Amygdala (tissue), 56 donors: Measurements from ENCODE around the gene PTPRN2.
"Not testable (repeated sequence)": the region's sequence is repeated elsewhere in the genome, so short reads cannot be mapped to it uniquely, and the experiment has no call there.

Source experiments
- DNase-seq, 56 donors: peaks; one replicate each; lab custom pipeline; 2025; lab: John Stamatoyannopoulos, UW

PTPRN2 gene

DNA sequence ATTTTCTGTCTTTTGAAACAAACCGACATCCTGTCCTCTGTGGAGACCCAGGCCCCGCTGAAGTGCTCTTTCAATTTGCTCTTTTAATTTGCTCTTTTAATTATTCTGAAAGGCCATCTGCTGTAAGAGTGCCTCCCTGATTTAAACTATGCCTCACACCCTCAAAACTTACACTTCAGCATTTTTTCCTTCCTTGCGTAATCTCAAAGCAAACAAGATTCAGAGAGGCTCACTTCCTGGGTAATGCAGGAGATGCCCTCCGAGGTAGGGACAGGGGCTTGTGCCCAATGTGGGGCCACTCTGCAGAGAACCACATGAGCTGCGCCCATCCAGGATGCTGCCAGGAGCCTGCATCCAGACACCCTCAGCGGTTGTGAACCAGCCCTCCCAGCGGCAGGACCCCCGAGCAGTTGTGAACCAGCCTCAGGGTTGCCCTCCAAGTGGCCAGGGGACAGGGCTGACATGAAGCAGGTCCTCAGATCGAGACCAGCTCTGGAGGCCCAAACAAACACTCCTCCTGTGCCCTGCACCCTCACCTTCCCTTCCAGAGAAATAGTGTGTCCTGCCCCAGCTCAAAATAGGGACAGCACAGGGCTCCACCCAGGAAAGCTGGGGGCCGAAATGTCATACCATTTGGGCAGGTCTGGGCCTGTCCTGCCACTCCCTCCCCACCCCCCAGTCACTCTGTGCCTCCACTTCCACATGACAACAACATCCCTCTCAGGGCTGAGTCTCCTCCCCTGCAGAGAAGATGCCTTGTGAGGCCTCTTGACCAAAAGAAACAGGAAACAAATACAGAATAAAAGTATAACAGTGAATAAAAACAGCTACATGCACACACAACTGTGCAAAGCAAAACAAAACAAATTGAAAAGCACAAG is 190.4 kb downstream of the PTPRN2 start:
- DNase-seq, result no peak

DNA sequence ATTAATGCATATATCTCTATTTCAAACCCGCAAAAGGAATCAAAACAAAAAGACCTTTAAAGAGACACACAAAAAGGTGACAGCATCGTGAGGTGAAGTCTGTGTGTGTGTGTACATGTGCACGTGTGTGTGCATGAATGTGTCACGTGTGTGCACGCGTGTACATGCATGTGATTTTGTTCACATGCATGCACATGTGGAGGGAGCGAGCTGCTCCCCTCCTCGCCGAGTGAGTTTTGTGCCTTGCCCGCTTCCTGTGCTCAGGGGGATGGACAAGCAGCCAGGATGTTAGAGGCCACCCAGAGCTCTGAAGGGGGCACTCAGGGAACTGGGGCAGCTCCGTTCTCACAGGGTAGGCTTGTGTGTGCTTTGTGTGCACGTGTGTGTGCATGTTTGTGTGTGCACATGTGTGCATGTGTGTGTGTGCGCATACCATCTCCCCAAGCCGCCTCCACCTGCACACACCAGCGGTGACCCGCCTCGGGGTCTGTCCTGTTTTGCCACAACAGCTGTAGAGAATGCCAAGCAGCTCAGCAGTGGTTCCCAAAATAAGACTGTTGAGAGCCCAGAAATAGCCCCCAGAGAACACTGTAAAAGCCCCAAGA is 191.2 kb downstream of the PTPRN2 start:
- DNase-seq, result no peak

DNA sequence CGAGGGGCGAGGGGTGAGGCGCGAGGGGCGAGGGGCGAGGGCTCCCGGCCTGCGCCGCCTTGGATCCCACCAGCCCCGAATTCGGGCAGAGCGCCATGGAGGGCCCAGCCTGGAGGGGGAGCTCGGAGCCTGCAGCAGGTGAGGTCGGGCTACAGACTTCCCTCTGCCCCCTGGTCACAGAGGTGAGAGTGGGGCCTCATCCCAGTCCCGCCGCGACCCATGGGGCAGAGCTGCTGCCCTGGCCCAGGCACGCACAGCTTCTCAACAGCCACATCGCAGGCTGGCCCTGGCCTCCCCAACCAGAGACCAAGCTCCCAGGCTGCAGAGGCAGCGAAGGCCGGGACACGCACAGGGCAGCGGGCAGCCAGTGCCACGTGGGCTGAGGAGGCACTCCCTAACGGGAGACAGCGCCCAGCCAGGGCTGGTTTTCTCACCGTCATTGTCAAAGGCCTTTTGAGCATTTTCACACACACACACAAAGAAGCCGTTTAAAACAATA is 191.8 kb downstream of the PTPRN2 start:
- peak in 1 of 56 donors; percentile 3 for DNase-seq

DNA sequence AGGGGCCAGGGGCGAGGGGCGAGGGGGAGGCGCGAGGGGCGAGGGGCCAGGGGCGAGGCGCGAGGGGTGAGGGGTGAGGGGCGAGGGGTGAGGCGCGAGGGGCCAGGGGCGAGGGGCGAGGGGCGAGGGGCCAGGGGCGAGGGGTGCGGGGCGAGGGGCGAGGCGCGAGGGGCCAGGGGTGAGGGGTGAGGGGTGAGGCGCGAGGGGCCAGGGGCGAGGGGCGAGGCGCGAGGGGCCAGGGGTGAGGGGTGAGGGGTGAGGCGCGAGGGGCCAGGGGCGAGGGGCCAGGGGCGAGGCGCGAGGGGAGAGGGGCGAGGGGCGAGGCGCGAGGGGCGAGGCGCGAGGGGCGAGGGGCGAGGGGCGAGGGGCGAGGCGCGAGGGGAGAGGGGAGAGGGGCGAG is 192.3 kb downstream of the PTPRN2 start:
- DNase-seq, result no peak

DNA sequence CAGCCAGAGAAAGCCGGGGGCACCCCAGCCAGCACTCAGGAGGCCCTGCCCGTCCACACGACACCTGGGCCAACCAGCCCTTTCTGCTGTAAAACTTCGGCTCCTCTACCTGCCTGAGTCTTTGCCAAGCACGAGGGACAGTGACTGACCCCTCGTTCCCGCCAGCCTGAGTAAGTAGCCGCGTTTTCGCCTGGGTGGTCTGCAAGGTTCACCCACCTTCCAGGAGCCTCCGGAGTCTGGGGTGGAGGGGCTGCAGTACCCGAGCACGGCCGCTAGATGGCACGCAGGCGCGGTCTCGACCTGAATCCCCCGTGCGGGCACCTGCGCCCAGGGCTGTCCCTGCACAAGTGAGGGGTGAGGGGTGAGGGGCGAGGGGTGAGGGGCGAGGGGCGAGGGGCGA is 192.7 kb downstream of the PTPRN2 start:
- DNase-seq, result peak in 2 of 56 donors; percentile 12 to 39

DNA sequence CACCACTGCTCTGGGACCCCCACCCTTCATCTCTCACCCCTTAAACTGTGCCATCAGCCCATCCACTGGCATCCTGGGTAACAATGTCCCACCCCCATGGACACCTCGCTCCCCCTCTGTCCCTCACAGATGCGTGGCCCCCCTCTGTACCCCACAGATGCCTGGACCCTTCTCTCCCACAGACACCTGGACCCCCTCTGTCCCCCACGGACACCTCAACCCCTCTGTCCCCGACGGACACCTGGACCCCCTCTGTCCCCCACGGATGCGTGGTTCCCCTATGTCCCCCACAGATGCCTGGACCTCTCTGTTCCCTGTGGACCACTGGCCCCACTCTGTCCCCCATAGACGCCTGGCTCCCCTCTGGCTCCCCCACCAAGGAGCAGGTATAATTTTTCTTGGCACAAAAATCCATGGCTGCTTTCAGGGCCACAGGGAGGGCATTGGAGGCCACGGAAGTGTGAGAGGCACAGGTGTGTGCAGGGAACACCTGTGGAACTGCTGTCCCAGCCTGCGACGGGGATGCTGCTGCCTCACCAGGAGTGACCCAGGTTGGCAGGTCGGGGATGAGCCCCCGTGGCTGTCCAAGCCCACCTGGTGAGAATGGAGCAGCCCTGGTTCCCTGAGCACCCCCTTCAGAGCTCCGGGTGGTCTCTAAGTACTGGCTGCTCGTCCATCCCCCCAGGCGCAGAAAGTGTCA is 193.5 kb downstream of the PTPRN2 start:
- DNase-seq, result no peak

DNA sequence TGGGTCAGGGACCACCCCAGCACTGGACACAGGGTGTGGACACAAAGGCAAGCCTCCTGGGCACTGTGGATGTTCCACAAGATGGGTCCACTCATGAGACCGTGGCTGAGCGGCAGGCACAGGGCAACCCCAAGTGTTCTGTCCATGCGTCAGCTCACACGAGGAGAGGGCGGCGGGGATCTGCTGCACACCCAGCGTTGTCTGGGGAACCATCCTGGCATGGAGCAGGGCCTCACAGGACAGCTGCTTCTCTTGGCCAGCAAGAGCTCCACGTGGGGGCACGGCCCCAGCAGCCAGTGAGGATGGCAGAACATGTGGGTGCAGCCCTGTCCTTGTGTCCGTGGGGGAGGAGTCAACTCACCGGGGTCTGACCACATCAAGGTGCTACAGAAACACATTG is 195.4 kb downstream of the PTPRN2 start:
- no peak for DNase-seq

DNA sequence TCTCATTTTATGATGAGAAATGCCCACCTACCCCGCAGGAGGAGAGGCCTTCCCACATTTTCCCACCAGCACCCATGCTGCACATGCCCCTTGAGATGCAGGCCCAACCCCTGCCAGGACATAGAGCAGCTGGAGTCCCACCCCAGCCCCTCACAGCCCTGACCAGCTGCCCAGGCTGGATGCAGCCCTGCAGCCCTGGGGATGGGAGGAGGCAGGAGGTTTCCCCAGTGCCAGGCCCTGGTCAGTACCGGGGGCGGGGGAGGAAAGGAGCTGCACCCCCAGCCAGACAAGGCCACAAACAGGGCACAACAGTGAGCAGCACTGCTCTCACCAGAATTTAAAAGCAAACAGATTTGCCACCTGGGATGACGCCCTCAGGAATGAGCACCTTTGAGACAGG is 196.1 kb downstream of the PTPRN2 start:
- no peak for DNase-seq

DNA sequence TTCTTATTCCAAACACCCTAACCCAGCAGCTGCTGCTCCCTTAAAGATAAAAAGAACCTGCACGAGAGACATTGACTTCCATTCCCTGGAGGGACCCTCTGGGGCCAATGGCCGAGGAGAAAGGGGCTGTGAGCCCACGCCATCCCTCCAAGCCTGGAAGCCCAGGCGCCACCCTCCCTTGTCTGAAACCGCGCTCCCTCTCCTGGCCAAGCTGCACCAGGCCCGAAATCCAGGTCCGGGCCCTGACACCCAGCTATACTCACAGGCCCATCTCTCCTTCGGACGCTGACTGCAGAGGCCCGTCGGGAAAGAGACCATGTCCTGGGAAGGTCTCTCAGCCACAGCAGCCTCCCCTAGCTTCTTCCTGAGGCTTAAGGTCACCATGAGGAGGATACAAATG is 196.5 kb downstream of the PTPRN2 start:
- no peak for DNase-seq

DNA sequence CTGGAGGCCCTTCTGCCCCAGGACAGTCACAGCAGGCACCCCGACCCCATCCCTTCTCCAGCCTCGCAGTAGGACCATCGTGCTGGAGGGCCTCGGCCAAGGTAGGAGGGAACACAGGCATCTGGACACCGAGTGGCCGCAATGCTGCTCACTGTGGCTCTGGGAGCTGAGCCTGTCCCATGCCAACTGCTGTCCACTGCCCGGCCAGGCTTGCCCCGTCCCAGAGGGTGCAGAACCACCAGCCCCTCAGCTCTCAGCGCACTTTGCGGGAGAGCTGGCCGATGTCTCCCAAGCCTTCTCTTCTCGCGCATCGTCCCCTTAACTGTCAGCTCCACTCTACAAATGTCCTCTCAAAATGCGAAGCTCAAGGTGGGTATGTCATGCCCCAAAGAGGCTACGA is 197.2 kb downstream of the PTPRN2 start:
- no peak for DNase-seq

DNA sequence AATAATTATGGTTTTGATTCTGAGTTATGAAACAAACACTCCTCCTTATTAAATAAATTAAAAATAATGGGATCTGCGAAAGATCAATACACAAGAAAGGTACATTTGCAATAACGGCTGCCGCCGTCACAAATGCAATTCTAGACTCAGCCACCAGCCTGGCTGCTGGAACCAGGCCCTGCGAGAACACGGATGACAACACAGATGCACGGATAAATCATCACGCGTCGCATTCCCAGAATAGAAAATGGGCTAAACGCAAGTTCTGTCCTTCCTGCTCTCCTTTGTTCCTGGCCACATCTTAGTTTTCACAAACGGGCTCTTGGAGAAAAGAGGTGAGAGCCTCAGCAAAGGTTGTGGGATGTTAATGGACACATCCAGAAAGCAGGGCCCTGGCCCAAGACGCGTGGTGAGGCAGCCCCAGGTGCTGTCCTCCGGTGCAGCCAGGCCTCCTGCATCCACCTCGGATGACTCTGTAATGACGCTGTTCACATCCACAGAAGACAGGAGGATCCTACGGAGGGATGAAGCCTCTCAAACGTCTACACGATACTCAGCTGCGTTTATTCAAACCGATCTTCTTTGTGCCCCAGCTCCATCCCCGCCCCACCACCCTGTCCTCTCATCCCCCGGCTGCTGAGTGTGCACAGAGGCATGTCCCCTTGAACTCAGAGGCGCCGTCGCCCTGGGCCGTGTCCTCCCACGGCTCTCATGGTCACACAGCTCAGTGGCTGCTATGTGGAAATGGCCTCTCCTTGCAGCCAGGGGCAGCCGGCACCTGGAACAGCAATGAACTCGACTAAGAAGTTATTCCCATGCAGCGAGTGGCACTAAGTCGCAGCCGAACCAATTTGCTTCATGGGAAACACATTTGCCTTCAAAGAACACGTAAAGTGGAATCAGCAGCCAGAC is 197.9 kb downstream of the PTPRN2 start:
- no peak for DNase-seq

DNA sequence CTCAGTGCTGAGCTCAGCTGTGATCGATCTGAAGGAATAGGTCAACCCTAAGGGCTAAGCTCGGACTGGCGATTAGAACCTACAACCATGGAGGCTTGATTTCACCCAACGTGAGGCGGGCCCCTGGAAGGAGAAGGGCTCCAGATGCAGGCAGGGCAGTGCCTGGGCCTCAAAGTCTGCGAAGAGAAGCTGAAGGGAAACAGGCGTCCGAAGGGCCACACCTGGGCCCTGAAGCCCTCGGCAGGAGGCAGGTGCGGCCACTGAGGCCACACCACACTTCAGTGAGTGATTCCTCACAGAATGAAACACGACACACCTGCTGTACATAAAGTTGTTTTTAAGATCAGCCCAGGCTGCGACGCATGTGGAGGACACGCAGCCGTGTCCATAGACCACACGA is 198.7 kb downstream of the PTPRN2 start:
- DNase-seq, result no peak

DNA sequence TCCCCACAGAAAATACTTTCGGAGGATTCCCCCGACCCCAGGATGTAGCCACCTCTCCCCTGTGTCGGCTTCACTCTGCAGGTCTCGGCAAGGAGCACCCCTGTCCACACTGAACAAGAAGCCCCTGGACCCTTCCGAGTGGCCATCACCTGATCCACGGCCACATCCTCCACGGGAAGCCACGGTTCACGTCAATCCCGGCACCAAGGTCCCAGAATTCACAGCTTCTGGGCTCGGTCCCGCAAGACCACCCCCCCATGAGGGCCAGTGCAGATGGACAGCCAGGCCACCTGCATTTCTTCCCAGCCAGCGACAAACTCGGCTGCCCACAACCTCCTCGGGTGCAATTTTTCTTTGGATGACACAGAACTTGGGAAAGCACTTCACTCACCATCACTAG is 199.6 kb downstream of the PTPRN2 start:
- no peak for DNase-seq

DNA sequence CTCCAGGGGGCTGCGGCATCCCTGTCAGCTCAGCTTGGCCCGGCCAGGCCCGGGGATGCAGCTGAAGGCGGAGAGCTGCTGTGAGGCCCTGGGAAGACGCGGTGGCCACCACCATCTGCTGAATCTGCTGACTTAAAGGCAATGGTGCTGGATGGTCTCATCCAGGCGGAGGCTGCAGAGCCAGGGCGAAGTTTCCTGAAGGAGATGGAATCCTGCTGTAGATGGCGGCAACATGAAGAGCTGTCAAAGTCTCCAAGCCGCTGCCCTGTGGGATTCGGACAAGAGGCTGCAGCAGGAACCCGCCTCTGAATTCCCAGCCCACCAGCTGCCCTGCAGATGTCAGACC is 200.1 kb downstream of the PTPRN2 start:
- no peak for DNase-seq

DNA sequence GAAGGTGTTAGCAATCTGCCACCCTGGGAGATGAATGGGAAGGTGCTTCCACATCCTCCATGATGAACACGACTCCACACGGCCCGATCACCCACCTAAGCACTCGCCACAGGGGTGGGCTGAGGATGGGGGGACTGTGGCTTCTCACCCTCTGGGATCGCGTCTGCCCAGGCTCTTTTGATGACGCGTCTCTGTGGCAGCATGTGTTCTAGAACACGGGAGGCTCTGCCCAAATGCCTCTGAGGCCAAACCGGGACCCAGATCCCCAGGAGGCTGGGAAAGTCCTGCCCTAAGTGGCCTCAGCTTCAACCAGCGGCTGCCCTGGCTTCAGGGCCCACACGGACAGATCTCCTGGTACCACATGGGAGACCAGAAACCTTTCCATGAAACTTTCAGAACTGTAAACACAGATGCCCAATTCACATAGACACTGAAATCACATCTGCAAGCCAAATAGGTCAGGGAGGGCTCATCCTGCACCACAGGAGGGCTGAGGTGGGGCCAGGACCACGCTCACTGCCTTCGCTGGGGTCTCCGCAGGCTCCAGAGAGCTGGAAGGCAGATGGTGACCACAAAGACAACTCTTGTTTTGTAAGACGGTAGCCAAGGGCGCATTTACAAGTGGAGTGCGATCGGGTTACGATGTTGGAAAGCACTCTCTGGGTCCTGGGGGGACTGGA is 200.6 kb downstream of the PTPRN2 start:
- no peak for DNase-seq

DNA sequence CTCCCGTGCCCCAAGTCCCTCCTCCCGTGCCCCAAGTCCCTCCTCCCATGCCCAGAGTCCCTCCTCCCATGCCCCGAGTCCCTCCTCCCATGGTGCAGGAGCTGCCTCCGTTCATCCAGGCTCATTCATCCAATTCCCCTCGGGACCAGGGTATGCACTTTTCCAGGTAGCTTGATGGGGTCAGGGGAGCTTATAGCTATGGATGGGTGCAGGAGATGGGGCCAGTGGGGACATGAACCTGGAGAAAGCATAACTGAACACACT is 201.3 kb downstream of the PTPRN2 start:
- DNase-seq, result no peak

DNA sequence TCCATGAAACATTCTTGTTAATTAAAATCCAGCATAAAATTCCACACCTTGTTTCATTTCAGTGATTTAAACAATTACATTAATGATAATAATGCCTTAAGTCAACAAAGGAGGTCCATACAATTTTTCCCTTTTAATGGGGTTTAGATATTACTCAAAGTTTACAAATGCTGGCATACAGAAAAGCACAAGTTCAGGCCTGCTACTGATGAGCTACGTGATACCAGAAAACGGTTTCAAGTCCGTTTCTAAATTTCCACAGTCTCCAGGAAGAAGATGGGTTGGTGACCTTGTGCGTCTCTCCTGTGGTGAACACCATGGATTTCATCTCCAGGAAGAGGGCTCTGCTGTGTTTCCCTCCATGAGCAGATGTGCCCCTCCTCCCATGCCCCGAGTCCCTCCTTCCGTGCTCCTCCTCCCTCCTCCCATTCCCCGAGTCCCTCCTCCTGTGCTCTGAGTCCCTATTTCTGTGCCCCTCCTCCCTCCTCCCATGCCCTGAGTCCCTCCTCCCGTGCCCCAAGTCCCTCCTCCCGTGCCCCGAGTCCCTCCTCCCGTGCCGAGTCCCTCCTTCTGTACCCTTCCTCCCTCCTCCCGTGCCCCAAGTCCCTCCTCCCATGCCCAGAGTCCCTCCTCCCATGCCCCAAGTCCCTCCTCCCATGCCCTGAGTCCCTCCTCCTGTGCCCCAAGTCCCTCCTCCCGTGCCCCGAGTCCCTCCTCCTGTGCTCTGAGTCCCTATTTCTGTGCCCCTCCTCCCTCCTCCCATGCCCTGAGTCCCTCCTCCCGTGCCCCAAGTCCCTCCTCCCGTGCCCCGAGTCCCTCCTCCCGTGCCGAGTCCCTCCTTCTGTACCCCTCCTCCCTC is 201.9 kb downstream of the PTPRN2 start:
- DNase-seq, result not testable (repeated sequence)

DNA sequence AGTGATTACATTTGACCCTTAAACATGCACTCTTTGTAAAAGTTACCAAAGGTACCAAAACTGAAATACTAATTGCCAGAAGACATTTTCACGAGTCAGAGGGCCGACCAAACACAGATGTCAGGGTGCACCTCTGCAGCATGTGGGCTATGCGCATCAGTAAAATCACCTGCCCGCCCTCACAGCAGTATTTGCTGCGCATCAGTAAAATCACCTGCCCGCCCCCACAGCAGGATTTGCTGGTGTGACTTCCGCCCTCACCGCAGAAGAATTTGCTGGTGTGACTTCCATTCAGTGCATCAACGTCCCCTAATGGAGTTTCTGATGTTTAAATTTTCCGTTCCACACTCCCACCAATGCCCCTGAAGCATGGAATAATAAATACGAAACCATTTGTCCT is 202.9 kb downstream of the PTPRN2 start:
- no peak for DNase-seq

DNA sequence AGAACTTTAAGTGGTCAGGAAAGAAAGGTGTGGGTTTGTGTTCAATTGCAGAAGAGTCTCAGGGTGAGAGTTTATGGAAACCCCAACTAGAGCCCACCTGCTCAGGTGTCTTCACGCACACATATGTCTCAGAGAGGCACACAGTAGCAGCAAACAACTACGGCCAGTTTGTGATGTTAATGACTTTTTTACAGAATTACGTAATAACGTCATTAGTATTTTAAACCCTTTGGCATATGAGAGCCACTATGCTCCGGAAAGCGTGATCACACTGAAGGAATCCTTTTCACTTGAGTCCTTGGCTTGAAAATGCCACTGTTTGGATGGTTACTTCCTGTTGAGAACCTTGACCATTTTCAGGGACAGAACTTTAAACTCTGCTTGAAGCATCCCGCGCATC is 204.0 kb downstream of the PTPRN2 start:
- no peak for DNase-seq
